Fibroblast of the aortic adventitia (primary cell): ENCODE results near the gene SLCO3A1. TPM values are rescaled to one million over a fixed set of nuclear protein-coding genes. Genes with fewer than 3 reads are reported as not detected.

ENCODE experiments used
- DNase-seq: peaks from one replicate; pipeline ENCODE4 v3.0.0-alpha.2; 2010; ENCODE audit warnings: low read depth
- H3K4me3 ChIP-seq: 2 replicates; pipeline ENCODE4 v1.5.1; 2011; ENCODE audit warnings: low read depth, mild to moderate bottlenecking, control low read depth, low read length, moderate library complexity
- CTCF ChIP-seq: IDR thresholded peaks from 2 replicates; pipeline ENCODE4 v1.5.1; 2011; ENCODE audit warnings: mild to moderate bottlenecking, low read length, control low read depth, inconsistent platforms; ENCODE audit not compliant: insufficient read depth
- total RNA-seq: library from RNA; depleted of rRNA; stranded (reverse); fragments of >200 nt; gene quantifications from 2 replicates; pipeline ENCODE4 v1.2.3, GENCODE V29; 2012; ENCODE audit warnings: low replicate concordance

The SLCO3A1 gene
- total RNA-seq, 1 donor: 8.9 TPM

- H3K4me3 ChIP-seq: no peak overlapping the region
- peak; percentile 24 for DNase-seq
- TF ChIP-seq CTCF: peak; percentile 23
These were observed 128.6 kb downstream of the SLCO3A1 start for GRCh38 chr15:91981821-91982800.

- peak; percentile 87 for DNase-seq
- TF ChIP-seq CTCF: no peak
- H3K4me3 ChIP-seq: no peak overlapping the region
These were observed 130.3 kb downstream of the SLCO3A1 start for GRCh38 chr15:91983729-91984340.

DNA sequence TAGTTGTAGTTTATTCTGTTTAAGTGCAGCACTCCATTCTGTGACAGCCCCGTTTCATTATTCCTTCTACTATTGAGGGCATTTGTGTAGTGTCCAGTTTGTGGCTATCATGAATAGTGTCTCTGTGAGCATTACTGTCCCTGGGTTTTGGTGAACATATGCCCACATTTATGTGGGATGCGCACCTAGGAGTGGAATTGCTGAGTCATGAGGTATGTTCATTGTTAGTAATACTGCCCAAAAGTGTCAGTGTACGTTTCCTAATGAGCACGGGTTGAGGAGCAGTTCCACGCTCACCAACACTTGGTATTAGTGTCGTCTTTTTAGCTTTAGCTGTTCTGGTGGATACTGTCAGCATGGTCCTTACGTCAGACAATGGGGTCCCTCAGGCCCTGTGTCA, 131.8 kb downstream of the SLCO3A1 start:
- H3K4me3 ChIP-seq: no peak overlapping the region
- no peak for TF ChIP-seq CTCF
- DNase-seq: no peak

GRCh38 chr15:91988071-91988470, 134.6 kb downstream of the SLCO3A1 start:
- no peak for TF ChIP-seq CTCF
- DNase-seq: no peak
- no peak overlapping the region for H3K4me3 ChIP-seq

- no peak for DNase-seq
- TF ChIP-seq CTCF: no peak
These were observed 135.1 kb downstream of the SLCO3A1 start for GRCh38 chr15:91988655-91989054.

GRCh38 chr15:91989821-91990220, 136.3 kb downstream of the SLCO3A1 start:
- no peak for DNase-seq
- no peak for TF ChIP-seq CTCF
- no peak overlapping the region for H3K4me3 ChIP-seq

More at GRCh38 chr15:91988655-91989054, 135.1 kb downstream of the SLCO3A1 start:
- H3K4me3 ChIP-seq: no peak overlapping the region
